Endothelial cell (in vitro differentiated cells): ENCODE measurements around the gene FBLN7. TPM values are rescaled to one million over a fixed set of nuclear protein-coding genes. Genes with fewer than 3 reads are reported as not detected.

ENCODE experiments used
- DNase-seq: peaks from one replicate; pipeline ENCODE4 v3.0.0; 2021; ENCODE audit warnings: low spot score
- H3K27ac Mint-ChIP-seq: one replicate; pipeline ENCODE4 v1.8.0; 2021; ENCODE audit warnings: mixed read lengths, inconsistent platforms; ENCODE audit not compliant: unreplicated experiment
- H3K27me3 Mint-ChIP-seq: one replicate; pipeline ENCODE4 v1.8.0; 2021; ENCODE audit warnings: mild to moderate bottlenecking, moderate library complexity, mixed read lengths, inconsistent platforms; ENCODE audit not compliant: unreplicated experiment
- H3K36me3 Mint-ChIP-seq: one replicate; pipeline ENCODE4 v1.8.0; 2021; ENCODE audit warnings: mild to moderate bottlenecking, low read depth, mixed read lengths, inconsistent platforms; ENCODE audit not compliant: unreplicated experiment
- H3K4me1 Mint-ChIP-seq: one replicate; pipeline ENCODE4 v1.8.0; 2021; ENCODE audit warnings: mild to moderate bottlenecking, mixed read lengths, inconsistent platforms; ENCODE audit not compliant: unreplicated experiment
- H3K4me3 Mint-ChIP-seq: one replicate; pipeline ENCODE4 v1.8.0; 2021; ENCODE audit warnings: mild to moderate bottlenecking, mixed read lengths, inconsistent platforms; ENCODE audit not compliant: unreplicated experiment
- H3K9me3 Mint-ChIP-seq: one replicate; pipeline ENCODE4 v1.8.0; 2021; ENCODE audit warnings: mixed read lengths, inconsistent platforms; ENCODE audit not compliant: unreplicated experiment
- total RNA-seq: library from RNA; stranded (reverse); fragmentation: NEBNext Ultra II Directional; extraction: Animal tissue kit (Norgen Biotek cat#: 25700); gene quantifications from one replicate; pipeline ENCODE4 v1.2.1, GENCODE V29; 2021; ENCODE audit not compliant: unreplicated experiment
- TF ChIP-seq, protein P1 (sequence below): fragments of 200-600 bp; sonication (generic); IDR thresholded peaks from one replicate; pipeline ENCODE4 v1.5.0; 2021; ENCODE audit warnings: antibody characterized with exemption; ENCODE audit not compliant: unreplicated experiment

The FBLN7 gene
- total RNA-seq, 1 donor from 2014 or later, result 0.36 TPM

GRCh38 chr2:112150851-112151250 is 12.7 kb downstream of the FBLN7 start:
- Mint-ChIP-seq H3K4me3 (no peak overlapping the region), H3K9me3 (no peaks in the 10 kb centered on the region), H3K27ac (no peak overlapping the region), H3K36me3 (no peaks in the 10 kb centered on the region), H3K27me3 (peaks cover 1% of the 10 kb centered on the region), H3K4me1 (peaks cover 8% of the 10 kb centered on the region)
- no peak for DNase-seq
- TF ChIP-seq, protein P1, sequence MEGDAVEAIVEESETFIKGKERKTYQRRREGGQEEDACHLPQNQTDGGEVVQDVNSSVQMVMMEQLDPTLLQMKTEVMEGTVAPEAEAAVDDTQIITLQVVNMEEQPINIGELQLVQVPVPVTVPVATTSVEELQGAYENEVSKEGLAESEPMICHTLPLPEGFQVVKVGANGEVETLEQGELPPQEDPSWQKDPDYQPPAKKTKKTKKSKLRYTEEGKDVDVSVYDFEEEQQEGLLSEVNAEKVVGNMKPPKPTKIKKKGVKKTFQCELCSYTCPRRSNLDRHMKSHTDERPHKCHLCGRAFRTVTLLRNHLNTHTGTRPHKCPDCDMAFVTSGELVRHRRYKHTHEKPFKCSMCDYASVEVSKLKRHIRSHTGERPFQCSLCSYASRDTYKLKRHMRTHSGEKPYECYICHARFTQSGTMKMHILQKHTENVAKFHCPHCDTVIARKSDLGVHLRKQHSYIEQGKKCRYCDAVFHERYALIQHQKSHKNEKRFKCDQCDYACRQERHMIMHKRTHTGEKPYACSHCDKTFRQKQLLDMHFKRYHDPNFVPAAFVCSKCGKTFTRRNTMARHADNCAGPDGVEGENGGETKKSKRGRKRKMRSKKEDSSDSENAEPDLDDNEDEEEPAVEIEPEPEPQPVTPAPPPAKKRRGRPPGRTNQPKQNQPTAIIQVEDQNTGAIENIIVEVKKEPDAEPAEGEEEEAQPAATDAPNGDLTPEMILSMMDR, result no peak

DNA sequence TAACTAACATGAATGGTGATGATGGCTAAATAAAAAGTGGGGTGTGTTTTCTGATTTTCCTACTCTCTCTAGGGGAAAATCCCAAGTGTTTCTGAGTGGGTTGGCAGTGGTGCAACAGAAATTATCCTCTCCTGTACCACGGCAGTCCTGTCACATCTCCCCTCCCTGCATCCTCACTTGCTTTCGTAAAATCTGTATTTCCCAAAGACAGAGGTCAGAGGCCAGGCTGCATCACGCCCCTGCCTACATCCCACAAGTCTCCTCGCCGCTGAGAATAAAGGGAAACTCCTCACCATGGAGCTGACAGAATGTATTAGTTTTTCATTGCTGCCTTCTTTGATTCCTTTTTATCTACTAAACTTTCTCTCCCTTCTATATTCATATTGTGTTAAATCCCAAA is 13.1 kb downstream of the FBLN7 start:
- no peak for DNase-seq
- Mint-ChIP-seq H3K27ac (no peak overlapping the region), H3K36me3 (no peaks in the 10 kb centered on the region), H3K4me3 (no peak overlapping the region), H3K9me3 (no peaks in the 10 kb centered on the region), H3K27me3 (peaks cover 1% of the 10 kb centered on the region), H3K4me1 (peaks cover 8% of the 10 kb centered on the region)
- TF ChIP-seq, protein P1, result no peak

DNA sequence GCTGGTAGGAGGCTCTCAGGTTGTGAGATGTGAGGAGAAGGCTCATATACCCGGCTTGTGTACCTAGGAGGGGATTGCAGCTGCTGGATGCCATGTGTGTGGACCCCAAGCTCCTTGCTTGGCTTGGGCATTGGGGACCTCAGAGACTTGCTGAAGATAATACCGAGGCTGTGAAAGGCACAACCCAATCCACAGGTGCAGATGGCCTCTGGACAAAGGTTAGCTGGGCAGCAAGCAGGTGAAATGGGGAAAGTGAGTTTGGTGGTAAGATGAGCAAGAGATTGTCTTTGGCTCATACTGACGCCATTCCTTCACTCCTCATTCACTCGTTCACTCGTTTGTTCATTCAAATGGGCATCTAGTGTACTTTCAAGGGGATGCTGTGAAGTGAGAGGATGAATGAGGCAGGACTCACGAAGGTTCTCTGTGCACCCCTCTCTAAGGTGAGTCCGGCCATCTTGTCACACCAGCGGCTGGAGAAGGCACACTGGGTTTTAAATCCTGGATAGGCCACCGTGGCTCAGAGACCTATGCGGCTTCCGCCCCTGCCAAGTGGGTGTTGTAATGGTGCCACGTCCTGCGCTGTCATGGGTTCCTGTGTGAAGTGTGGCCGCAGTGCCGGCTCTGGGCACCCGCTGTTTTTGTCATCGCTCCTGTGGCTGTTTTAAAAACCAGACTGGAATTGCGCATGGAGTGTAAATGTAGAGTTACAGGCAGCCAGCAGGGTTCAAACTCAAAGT is 13.7 kb downstream of the FBLN7 start:
- peaks cover 8% of the 10 kb centered on the region for H3K4me1 Mint-ChIP-seq
- H3K9me3 Mint-ChIP-seq, result no peaks in the 10 kb centered on the region
- no peak for DNase-seq
- no peak overlapping the region for H3K4me3 Mint-ChIP-seq
- H3K36me3 Mint-ChIP-seq, result no peaks in the 10 kb centered on the region
- TF ChIP-seq, protein P1, result no peak
- no peak overlapping the region for H3K27ac Mint-ChIP-seq
- peaks cover 1% of the 10 kb centered on the region for H3K27me3 Mint-ChIP-seq

DNA sequence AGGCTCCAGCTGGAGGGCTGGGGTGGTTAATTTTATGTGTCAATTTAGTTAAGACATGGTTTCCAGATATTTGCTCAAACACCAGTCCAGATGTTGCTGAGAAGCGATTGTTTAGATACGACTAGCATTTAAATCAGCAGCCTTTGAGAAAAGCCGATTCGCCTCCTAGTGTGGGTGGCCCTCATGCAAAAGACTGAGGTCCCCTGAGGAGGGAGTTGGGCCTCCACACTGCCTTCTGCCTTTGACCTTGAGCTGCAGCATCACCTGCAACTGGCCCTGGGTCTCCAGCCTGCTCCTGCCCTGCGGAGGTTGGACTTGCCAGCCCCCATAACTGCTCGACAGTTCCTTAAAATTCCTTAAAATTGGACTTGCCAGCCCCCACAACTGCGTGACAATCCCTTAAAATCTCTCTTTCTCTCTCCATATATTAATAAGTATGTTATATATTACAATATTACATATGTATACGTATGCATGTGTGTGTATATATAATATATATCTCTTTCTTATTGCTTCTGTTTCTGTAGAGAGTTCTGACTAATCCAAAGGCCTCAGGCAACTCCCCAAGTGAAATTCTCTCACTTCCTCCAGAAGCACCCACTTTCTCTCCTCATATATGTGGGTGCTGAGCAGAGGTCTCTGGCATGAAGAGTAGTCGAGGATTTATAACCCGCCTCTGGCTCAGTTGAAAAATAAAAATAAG is 14.4 kb downstream of the FBLN7 start:
- H3K27me3 Mint-ChIP-seq, result peaks cover 1% of the 10 kb centered on the region
- TF ChIP-seq, protein P1, result no peak
- H3K36me3 Mint-ChIP-seq, result no peaks in the 10 kb centered on the region
- H3K4me1 Mint-ChIP-seq, result peaks cover 8% of the 10 kb centered on the region
- H3K9me3 Mint-ChIP-seq, result no peaks in the 10 kb centered on the region
- no peak for DNase-seq
- H3K4me3 Mint-ChIP-seq, result no peak overlapping the region
- H3K27ac Mint-ChIP-seq, result no peak overlapping the region

- no peak overlapping the region for H3K4me3 Mint-ChIP-seq
- peaks cover 1% of the 10 kb centered on the region for H3K27me3 Mint-ChIP-seq
- no peak for DNase-seq
- H3K27ac Mint-ChIP-seq, result no peak overlapping the region
- no peaks in the 10 kb centered on the region for H3K36me3 Mint-ChIP-seq
- TF ChIP-seq, protein P1, result no peak
- H3K9me3 Mint-ChIP-seq, result no peaks in the 10 kb centered on the region
- H3K4me1 Mint-ChIP-seq, result peaks cover 8% of the 10 kb centered on the region
These were observed 14.9 kb downstream of the FBLN7 start for GRCh38 chr2:112153179-112153490.
